ENCODE measurements around the gene TRIO.

Gene TRIO

DNA sequence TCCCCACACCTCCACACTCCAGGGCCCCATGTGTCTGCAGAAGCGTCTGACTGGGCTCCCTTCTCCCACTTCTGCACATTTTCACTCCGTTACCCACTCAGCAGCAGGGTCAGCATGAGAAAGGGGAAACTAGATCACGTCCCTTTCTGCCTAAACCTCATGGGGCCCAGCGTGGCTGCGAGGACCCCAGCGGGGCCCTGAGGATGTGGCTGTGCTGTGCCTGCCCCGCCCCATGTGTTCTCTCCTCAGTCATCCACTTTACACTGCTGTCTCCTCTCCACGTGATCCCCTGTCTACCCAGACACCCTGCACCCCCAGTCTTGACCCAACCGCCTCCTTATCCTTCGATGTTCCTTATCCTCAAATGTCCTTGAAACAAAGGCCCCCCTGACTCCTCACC is 378.6 kb downstream of the TRIO start:
- TF ChIP-seq, protein P1, sequence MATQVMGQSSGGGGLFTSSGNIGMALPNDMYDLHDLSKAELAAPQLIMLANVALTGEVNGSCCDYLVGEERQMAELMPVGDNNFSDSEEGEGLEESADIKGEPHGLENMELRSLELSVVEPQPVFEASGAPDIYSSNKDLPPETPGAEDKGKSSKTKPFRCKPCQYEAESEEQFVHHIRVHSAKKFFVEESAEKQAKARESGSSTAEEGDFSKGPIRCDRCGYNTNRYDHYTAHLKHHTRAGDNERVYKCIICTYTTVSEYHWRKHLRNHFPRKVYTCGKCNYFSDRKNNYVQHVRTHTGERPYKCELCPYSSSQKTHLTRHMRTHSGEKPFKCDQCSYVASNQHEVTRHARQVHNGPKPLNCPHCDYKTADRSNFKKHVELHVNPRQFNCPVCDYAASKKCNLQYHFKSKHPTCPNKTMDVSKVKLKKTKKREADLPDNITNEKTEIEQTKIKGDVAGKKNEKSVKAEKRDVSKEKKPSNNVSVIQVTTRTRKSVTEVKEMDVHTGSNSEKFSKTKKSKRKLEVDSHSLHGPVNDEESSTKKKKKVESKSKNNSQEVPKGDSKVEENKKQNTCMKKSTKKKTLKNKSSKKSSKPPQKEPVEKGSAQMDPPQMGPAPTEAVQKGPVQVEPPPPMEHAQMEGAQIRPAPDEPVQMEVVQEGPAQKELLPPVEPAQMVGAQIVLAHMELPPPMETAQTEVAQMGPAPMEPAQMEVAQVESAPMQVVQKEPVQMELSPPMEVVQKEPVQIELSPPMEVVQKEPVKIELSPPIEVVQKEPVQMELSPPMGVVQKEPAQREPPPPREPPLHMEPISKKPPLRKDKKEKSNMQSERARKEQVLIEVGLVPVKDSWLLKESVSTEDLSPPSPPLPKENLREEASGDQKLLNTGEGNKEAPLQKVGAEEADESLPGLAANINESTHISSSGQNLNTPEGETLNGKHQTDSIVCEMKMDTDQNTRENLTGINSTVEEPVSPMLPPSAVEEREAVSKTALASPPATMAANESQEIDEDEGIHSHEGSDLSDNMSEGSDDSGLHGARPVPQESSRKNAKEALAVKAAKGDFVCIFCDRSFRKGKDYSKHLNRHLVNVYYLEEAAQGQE (IDR thresholded peaks at IDR 0.05; ENCODE audit: insufficient read depth in 1 of 2, low read depth in 2 of 2, low read length in 2 of 2), result no peak

DNA sequence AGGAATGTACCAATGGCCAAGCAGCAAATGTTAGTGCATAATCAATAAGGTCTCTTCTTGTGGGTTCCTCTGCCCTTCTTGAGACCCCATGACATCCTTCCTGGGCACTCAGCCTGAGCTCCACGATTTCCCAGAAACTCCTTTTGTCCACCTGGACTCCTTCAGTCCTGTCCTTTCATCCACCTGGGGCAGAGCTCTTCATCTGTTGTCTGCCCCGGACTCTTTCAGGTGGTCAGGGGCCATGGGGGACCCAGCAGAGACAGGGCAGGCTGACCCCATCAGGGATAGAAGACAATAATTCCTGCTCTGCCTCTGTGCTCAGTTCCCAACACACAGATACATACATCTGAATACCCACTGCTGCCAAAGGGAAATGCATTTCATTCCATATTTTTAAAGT is 379.6 kb downstream of the TRIO start:
- TF ChIP-seq POLR2AphosphoS5 (IDR thresholded peaks at IDR 0.05; ENCODE audit: low read depth, low read length) (no peak), SIN3A (IDR thresholded peaks at IDR 0.05; ENCODE audit: borderline replicate concordance, insufficient read depth, low read length) (no peak), FOXP2 (optimal IDR thresholded peaks at IDR 0.05; ENCODE audit: borderline replicate concordance, extremely low read depth, extremely low read length, insufficient read depth) (no peak), TAF1 (IDR thresholded peaks at IDR 0.05; ENCODE audit: borderline replicate concordance, insufficient read depth, low read length) (no peak)
- TF ChIP-seq, protein P1 (IDR thresholded peaks at IDR 0.05; ENCODE audit: insufficient read depth in 1 of 2, low read depth in 2 of 2, low read length in 2 of 2), result no peak

GRCh38 chr5:14523243-14524034 is 380.3 kb downstream of the TRIO start:
- TF ChIP-seq POLR2AphosphoS5 (IDR thresholded peaks at IDR 0.05; ENCODE audit: low read depth, low read length) (no peak), FOXP2 (optimal IDR thresholded peaks at IDR 0.05; ENCODE audit: borderline replicate concordance, extremely low read depth, extremely low read length, insufficient read depth) (no peak), SIN3A (IDR thresholded peaks at IDR 0.05; ENCODE audit: borderline replicate concordance, insufficient read depth, low read length) (no peak), TAF1 (IDR thresholded peaks at IDR 0.05; ENCODE audit: borderline replicate concordance, insufficient read depth, low read length) (no peak)
- TF ChIP-seq, protein P1 (IDR thresholded peaks at IDR 0.05; ENCODE audit: insufficient read depth in 1 of 2, low read depth in 2 of 2, low read length in 2 of 2), result no peak

DNA sequence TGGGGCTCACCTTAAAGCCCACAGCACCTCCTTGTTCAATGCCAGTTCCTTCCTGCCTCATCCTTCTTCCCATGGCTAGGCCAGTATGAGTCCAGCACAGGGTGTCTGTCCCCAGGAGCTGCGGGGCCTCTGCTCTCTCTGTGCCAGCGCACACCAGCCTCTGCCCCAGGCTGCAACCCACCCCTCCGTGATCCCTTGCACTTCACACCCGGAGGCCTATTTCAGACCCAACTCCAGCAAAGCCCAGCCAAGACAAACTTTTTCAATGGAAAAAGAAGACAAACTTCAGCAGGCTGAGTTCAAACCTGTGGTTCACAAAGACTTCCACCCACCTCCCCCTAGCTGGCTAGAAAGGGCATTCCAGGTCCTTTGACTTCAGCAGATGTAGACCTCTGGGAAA is 382.3 kb downstream of the TRIO start:
- TF ChIP-seq, protein P1 (IDR thresholded peaks at IDR 0.05; ENCODE audit: insufficient read depth in 1 of 2, low read depth in 2 of 2, low read length in 2 of 2), result no peak
- TF ChIP-seq TAF1 (IDR thresholded peaks at IDR 0.05; ENCODE audit: borderline replicate concordance, insufficient read depth, low read length) (no peak), SIN3A (IDR thresholded peaks at IDR 0.05; ENCODE audit: borderline replicate concordance, insufficient read depth, low read length) (no peak), POLR2AphosphoS5 (IDR thresholded peaks at IDR 0.05; ENCODE audit: low read depth, low read length) (no peak), FOXP2 (optimal IDR thresholded peaks at IDR 0.05; ENCODE audit: borderline replicate concordance, extremely low read depth, extremely low read length, insufficient read depth) (no peak)

DNA sequence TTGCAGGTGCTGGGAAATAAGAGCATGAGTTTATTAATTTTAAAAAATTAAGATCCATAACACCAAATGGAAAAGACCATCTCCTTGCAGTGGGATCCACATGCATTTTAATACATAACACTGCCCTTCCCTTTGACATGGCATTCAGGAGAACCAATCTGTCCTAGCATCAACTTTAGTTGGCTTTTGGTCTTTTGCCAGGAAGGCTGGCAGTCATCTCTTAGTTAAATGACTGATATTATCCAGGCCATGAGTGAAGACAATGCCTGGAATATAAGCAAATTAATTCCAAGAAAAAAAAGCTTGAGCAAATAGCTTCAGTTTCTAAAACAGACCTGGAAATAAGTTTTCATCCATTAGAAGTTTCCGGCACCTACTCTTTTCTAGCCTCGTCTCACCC is 383.4 kb downstream of the TRIO start:
- TF ChIP-seq FOXP2 (optimal IDR thresholded peaks at IDR 0.05; ENCODE audit: borderline replicate concordance, extremely low read depth, extremely low read length, insufficient read depth), result no peak
- no peak for TF ChIP-seq TAF1 (IDR thresholded peaks at IDR 0.05; ENCODE audit: borderline replicate concordance, insufficient read depth, low read length)
- TF ChIP-seq, protein P1 (IDR thresholded peaks at IDR 0.05; ENCODE audit: insufficient read depth in 1 of 2, low read depth in 2 of 2, low read length in 2 of 2), result no peak
- no peak for TF ChIP-seq SIN3A (IDR thresholded peaks at IDR 0.05; ENCODE audit: borderline replicate concordance, insufficient read depth, low read length)

Data from PFSK-1 (cell line).